PC-3 (cell line): ENCODE measurements around the gene MEX3A. TPM values are rescaled to one million over a fixed set of nuclear protein-coding genes. Genes with fewer than 3 reads are reported as not detected.

Experiments used
- ATAC-seq: fragments of 200-7000 bp; cut with Tn5 transposase; 2 replicates; pipeline ENCODE4 v1.9.1; 2020; ENCODE audit warnings: mild to moderate bottlenecking, moderate library complexity
- BruUV-seq: library from RNA; stranded (reverse); fragments of 400-500 nt; replicated peaks from 2 replicates; lab custom pipeline; 2021; lab: Mats Ljungman, UMichigan
- CTCF ChIA-PET: fragments of 300-600 bp; sonication (Branson Sonifier 250); formaldehyde crosslinking; loops from one replicate; lab custom pipeline; 2022; ENCODE audit warnings: antibody characterized with exemption; lab: Charles Lee
- POLR2A ChIA-PET: fragments of 300-600 bp; sonication (Branson Sonifier 250); formaldehyde crosslinking; loops from one replicate; lab custom pipeline; 2022; ENCODE audit warnings: antibody characterized with exemption; ENCODE audit not compliant: unreplicated experiment; lab: Charles Lee
- DNase-seq: peaks from one replicate; pipeline ENCODE4 v3.0.0-alpha.2; 2015
- H2AFZ ChIP-seq: fragments of 300-600 bp; sonication (generic); 2 replicates; pipeline ENCODE4 v1.6.0; 2016; ENCODE audit warnings: antibody characterized with exemption, low read length
- H3F3A ChIP-seq: fragments of 300-600 bp; sonication (generic); one replicate; pipeline ENCODE4 v1.6.0; 2017; ENCODE audit warnings: antibody characterized with exemption, low read length, control low read depth, mild to moderate bottlenecking; ENCODE audit not compliant: unreplicated experiment
- H3K27ac ChIP-seq: fragments of 300-600 bp; sonication (generic); 2 replicates; pipeline ENCODE4 v1.5.1; 2016; ENCODE audit warnings: mild to moderate bottlenecking, low read length
- H3K27me3 ChIP-seq: fragments of 300-600 bp; sonication (generic); 2 replicates; pipeline ENCODE4 v1.6.1; 2016; ENCODE audit warnings: low read length, mixed read lengths
- H3K36me3 ChIP-seq: fragments of 300-600 bp; sonication (generic); 2 replicates; pipeline ENCODE4 v1.6.1; 2016; ENCODE audit warnings: low read depth, mixed run types, low read length, mixed read lengths
- H3K4me1 ChIP-seq: fragments of 300-600 bp; sonication (generic); 2 replicates; pipeline ENCODE4 v1.5.1; 2016; ENCODE audit warnings: low read length; ENCODE audit not compliant: insufficient read depth
- H3K4me2 ChIP-seq: fragments of 300-600 bp; sonication (generic); 2 replicates; pipeline ENCODE4 v1.6.0; 2016; ENCODE audit warnings: low read length
- H3K4me3 ChIP-seq: fragments of 300-600 bp; sonication (generic); 2 replicates; pipeline ENCODE4 v1.5.1; 2016; ENCODE audit warnings: mild to moderate bottlenecking, low read length, mixed read lengths
- H3K79me2 ChIP-seq: fragments of 300-600 bp; sonication (generic); 2 replicates; pipeline ENCODE4 v1.6.1; 2017; ENCODE audit warnings: low read length, mixed read lengths
- H3K9ac ChIP-seq: fragments of 300-600 bp; sonication (generic); 2 replicates; pipeline ENCODE4 v1.6.0; 2016; ENCODE audit warnings: mild to moderate bottlenecking, low read length
- H3K9me2 ChIP-seq: fragments of 300-600 bp; sonication (generic); replicated peaks from 2 replicates; pipeline ENCODE4 v1.6.1; 2016; ENCODE audit warnings: mixed run types, low read length, mixed read lengths
- H3K9me3 ChIP-seq: fragments of 300-600 bp; sonication (generic); 2 replicates; pipeline ENCODE4 v1.6.1; 2016; ENCODE audit warnings: low read length, mixed read lengths
- H4K20me1 ChIP-seq: fragments of 300-600 bp; sonication (generic); 2 replicates; pipeline ENCODE4 v1.6.1; 2016; ENCODE audit warnings: low read length, mixed read lengths
- CTCF ChIP-seq: fragments of 300-600 bp; sonication (generic); conservative IDR thresholded peaks from 2 replicates; pipeline ENCODE4 v1.5.1; 2017; ENCODE audit warnings: antibody characterized with exemption, low read depth, mild to moderate bottlenecking, low read length
- EZH2 ChIP-seq: fragments of 300-600 bp; sonication (generic); IDR thresholded peaks from one replicate; pipeline ENCODE4 v1.6.1; 2017; ENCODE audit warnings: antibody characterized with exemption, mild to moderate bottlenecking, low read length; ENCODE audit not compliant: unreplicated experiment
- EZH2phosphoT487 ChIP-seq: fragments of 300-600 bp; sonication (generic); IDR thresholded peaks from 2 replicates; pipeline ENCODE4 v1.6.1; 2018; ENCODE audit warnings: mild to moderate bottlenecking, antibody characterized with exemption, low read length, borderline replicate concordance
- intact Hi-C: fragments of 100-400 bp; cut with micrococcal nuclease; formaldehyde crosslinking; loops from 2 replicates; pipeline ENCODE4 v1.9.0; 2023
- total RNA-seq: library from RNA; depleted of rRNA; stranded (reverse); fragments of >200 nt; gene quantifications from 2 replicates; pipeline ENCODE4 v1.2.3, GENCODE V29; 2014

Gene MEX3A
- total RNA-seq, 1 experiment from 2014 or later: 12.9 TPM

GRCh38 chr1:156089704-156090103, 7.4 kb upstream of the MEX3A start:
- Histone ChIP-seq H3K4me3 (no peak overlapping the region), H3K9ac (no peak overlapping the region), H3K9me3 (no peaks in the 10 kb centered on the region), H3K79me2 (no peaks in the 10 kb centered on the region), H3K36me3 (no peaks in the 10 kb centered on the region), H3K4me1 (peaks cover 11% of the 10 kb centered on the region), H3F3A (no peaks in the 10 kb centered on the region), H3K27me3 (no peaks in the 10 kb centered on the region), H3K4me2 (no peak overlapping the region), H2AFZ (no peak overlapping the region), H3K27ac (no peak overlapping the region), H3K9me2 (no peaks in the 10 kb centered on the region), H4K20me1 (no peaks in the 10 kb centered on the region)
- no TSS peak for BruUV-seq
- POLR2A ChIA-PET: interaction anchor here (0.6 kb wide), 1 partner anchor 279 kb away, joined by 9 read pairs; no protein-coding TSS in a partner anchor
- no peak for ATAC-seq
- no peak for TF ChIP-seq EZH2phosphoT487
- no peak for TF ChIP-seq CTCF
- no peak for TF ChIP-seq EZH2
- DNase-seq: no peak
- intact Hi-C loops: loop anchor here (1.0 kb wide), 3 partner anchors 41 to 136 kb away; no protein-coding TSS in a partner anchor
- CTCF ChIA-PET: interaction anchor here (1.7 kb wide), 1 partner anchor 135 kb away, joined by 9 read pairs; no protein-coding TSS in a partner anchor

GRCh38 chr1:156086256-156086662, 4.0 kb upstream of the MEX3A start:
- H2AFZ ChIP-seq: no peak overlapping the region
- no TSS peak for BruUV-seq
- H3K79me2 ChIP-seq: peaks cover 9% of the 10 kb centered on the region
- H3K9me3 ChIP-seq: no peaks in the 10 kb centered on the region
- H3K9ac ChIP-seq: no peak overlapping the region
- ATAC-seq (no peak), DNase-seq (peak; percentile 60)
- CTCF ChIA-PET: no interaction called here
- intact Hi-C loops: no loop called here
- no peak overlapping the region for H3K4me2 ChIP-seq
- H3K36me3 ChIP-seq: no peaks in the 10 kb centered on the region
- H3K4me1 ChIP-seq: peaks cover 16% of the 10 kb centered on the region
- H3K4me3 ChIP-seq: no peak overlapping the region
- H3K27ac ChIP-seq: no peak overlapping the region
- POLR2A ChIA-PET: no interaction called here
- no peak for TF ChIP-seq EZH2
- TF ChIP-seq EZH2phosphoT487: no peak
- no peak for TF ChIP-seq CTCF
- no peaks in the 10 kb centered on the region for H3K9me2 ChIP-seq
- H3K27me3 ChIP-seq: no peaks in the 10 kb centered on the region
- no peaks in the 10 kb centered on the region for H3F3A ChIP-seq
- no peaks in the 10 kb centered on the region for H4K20me1 ChIP-seq
